ENCODE data around the gene TMIGD2.
"Not testable (repeated sequence)": the region's sequence is repeated elsewhere in the genome, so short reads cannot be mapped to it uniquely, and the experiment has no call there.

Gene TMIGD2

GRCh38 chr19:4302243-4302640 lies at the start of gene TMIGD2:
TMIGD2 (minus strand) TSS chr19:4302389; CDS start chr19:4302385, 4 bp downstream.
- DNase-seq (ENCODE audit: low read depth) = no peak

GRCh38 chr19:4350726-4351125 lies 48.5 kb upstream of the TMIGD2 start:
- no peak for DNase-seq (ENCODE audit: low read depth)

- DNase-seq (ENCODE audit: low read depth) = no peak
Measured at GRCh38 chr19:4350111-4350510, 47.9 kb upstream of the TMIGD2 start.

- DNase-seq (ENCODE audit: low read depth) = not testable (repeated sequence)
Measured at GRCh38 chr19:4349225-4349624, 47.0 kb upstream of the TMIGD2 start.

GRCh38 chr19:4347521-4347920 lies 45.3 kb upstream of the TMIGD2 start:
- no peak for DNase-seq (ENCODE audit: low read depth)

GRCh38 chr19:4346020-4346383 lies 43.8 kb upstream of the TMIGD2 start:
- no peak for DNase-seq (ENCODE audit: low read depth)

GRCh38 chr19:4345342-4346019 lies 43.3 kb upstream of the TMIGD2 start:
- no peak for DNase-seq (ENCODE audit: low read depth)

GRCh38 chr19:4343370-4344307 lies 41.5 kb upstream of the TMIGD2 start, which contains the start of gene MPND:
MPND (plus strand) TSS chr19:4343562; CDS start chr19:4343594, 32 bp downstream.
- DNase-seq (ENCODE audit: low read depth) = peak; percentile 86

GRCh38 chr19:4342615-4343369 lies 40.6 kb upstream of the TMIGD2 start:
- peak; percentile 61 for DNase-seq (ENCODE audit: low read depth)

- no peak for DNase-seq (ENCODE audit: low read depth)
Measured at GRCh38 chr19:4342314-4342614, 40.1 kb upstream of the TMIGD2 start.

GRCh38 chr19:4338441-4339355 lies 36.5 kb upstream of the TMIGD2 start, which contains the start of gene STAP2:
STAP2 (minus strand) TSS chr19:4338827; CDS start chr19:4338753, 74 bp downstream.
- DNase-seq (ENCODE audit: low read depth) = no peak

- no peak for DNase-seq (ENCODE audit: low read depth)
Measured at GRCh38 chr19:4337906-4338440, 35.8 kb upstream of the TMIGD2 start.

GRCh38 chr19:4334929-4335570 lies 32.9 kb upstream of the TMIGD2 start:
- DNase-seq (ENCODE audit: low read depth) = no peak

GRCh38 chr19:4329858-4330257 lies 27.7 kb upstream of the TMIGD2 start:
- no peak for DNase-seq (ENCODE audit: low read depth)

- not testable (repeated sequence) for DNase-seq (ENCODE audit: low read depth)
Measured at GRCh38 chr19:4328991-4329681, 26.9 kb upstream of the TMIGD2 start.

- peak; percentile 97 for DNase-seq (ENCODE audit: low read depth)
Measured at GRCh38 chr19:4328243-4328990, 26.2 kb upstream of the TMIGD2 start.

GRCh38 chr19:4327877-4328242 lies 25.7 kb upstream of the TMIGD2 start:
- DNase-seq (ENCODE audit: low read depth) = no peak

- DNase-seq (ENCODE audit: low read depth) = peak; percentile 52
Measured at GRCh38 chr19:4327252-4327876, 25.2 kb upstream of the TMIGD2 start.

GRCh38 chr19:4326837-4327251 lies 24.7 kb upstream of the TMIGD2 start:
- DNase-seq (ENCODE audit: low read depth) = no peak
